C4-2B (cell line): ENCODE measurements around the gene FSIP1.

Experiments
- H3K27ac ChIP-seq: fragments of 450-650 bp; 2 replicates; pipeline ENCODE4 v1.5.1; 2017
- ZFX ChIP-seq: fragments of 450-650 bp; IDR thresholded peaks from 2 replicates; pipeline ENCODE4 v1.6.1; 2017
- TF ChIP-seq, protein P1 (sequence below): fragments of 450-650 bp; conservative IDR thresholded peaks from 2 replicates; pipeline ENCODE4 v1.5.1; 2017; ENCODE audit warnings: mild to moderate bottlenecking

Gene FSIP1

DNA sequence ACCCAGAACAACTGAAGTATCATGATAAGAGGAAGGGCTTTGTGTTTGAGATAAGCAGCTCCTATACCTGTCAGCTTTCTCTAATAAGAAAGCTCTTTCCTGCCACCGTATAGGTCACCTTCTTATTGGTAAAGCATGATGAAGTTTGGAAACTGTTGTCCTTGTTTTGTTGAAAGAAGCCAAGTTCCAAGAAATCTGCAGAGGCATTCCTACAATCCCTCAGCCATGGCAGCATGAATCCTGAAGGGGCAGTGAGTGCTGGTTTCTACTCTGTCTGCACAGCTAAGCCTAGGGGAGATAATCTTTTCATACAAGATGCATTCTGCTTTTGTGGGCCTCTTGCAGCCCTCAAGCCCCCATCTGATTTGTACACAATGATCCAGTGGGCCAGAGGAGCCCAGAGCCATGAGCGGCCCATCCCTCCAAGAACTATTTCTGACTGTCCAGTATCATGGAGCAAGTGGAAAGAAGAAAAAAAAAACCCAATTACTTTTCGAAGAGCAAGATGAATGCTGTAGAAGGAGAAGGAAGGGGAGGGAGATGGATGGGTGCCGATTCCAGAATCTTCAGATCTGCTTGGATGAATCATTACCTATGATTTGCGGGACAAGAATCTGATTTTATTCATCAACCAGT lies 203.7 kb downstream of the FSIP1 start:
- no peak overlapping the region for H3K27ac ChIP-seq
- TF ChIP-seq, protein P1, sequence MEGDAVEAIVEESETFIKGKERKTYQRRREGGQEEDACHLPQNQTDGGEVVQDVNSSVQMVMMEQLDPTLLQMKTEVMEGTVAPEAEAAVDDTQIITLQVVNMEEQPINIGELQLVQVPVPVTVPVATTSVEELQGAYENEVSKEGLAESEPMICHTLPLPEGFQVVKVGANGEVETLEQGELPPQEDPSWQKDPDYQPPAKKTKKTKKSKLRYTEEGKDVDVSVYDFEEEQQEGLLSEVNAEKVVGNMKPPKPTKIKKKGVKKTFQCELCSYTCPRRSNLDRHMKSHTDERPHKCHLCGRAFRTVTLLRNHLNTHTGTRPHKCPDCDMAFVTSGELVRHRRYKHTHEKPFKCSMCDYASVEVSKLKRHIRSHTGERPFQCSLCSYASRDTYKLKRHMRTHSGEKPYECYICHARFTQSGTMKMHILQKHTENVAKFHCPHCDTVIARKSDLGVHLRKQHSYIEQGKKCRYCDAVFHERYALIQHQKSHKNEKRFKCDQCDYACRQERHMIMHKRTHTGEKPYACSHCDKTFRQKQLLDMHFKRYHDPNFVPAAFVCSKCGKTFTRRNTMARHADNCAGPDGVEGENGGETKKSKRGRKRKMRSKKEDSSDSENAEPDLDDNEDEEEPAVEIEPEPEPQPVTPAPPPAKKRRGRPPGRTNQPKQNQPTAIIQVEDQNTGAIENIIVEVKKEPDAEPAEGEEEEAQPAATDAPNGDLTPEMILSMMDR: no peak
- TF ChIP-seq ZFX: no peak

DNA sequence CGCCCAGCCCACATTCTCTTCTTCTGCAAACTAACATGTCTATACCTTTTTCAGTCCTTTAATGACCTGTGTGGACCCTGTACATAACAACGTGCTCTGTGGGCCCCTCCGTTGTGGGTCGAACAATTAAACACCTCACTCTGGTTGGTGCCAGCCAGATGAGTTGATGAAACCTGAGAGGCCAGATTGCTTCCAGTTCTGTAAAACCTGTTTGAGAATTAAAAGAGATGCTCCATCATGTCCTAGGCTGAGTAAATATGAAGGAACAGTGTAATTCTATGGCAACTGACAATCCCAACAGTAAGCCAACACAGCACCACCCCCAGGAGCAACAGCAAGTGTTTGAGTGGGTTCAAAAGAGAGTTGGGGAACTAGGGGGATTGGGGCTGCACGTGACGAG lies 207.5 kb downstream of the FSIP1 start:
- H3K27ac ChIP-seq: peak overlapping the region; percentile 80
- TF ChIP-seq, protein P1: peak; percentile 9; the same call in 1 of the 2 replicates
- no peak for TF ChIP-seq ZFX

DNA sequence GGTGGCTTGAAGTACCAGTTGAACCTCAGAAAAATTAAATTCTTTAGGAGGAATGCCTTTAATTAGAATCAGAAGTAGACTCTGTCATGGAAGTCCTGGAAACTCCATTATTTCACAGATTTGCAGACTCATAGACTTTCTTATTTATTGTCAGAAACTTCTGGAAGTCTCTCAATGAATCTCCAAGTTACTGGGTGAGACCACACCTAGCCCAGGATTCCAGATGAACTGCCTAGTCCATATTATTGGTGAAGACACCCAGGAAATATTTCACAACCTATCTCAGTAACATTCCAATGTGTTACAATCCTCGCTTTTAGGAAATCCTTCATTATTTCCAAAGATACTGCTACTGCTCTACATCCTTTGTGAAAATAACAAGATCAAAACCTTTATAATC lies 208.2 kb downstream of the FSIP1 start:
- H3K27ac ChIP-seq: peak overlapping the region; percentile 80
- no peak for TF ChIP-seq ZFX
- TF ChIP-seq, protein P1: no peak

DNA sequence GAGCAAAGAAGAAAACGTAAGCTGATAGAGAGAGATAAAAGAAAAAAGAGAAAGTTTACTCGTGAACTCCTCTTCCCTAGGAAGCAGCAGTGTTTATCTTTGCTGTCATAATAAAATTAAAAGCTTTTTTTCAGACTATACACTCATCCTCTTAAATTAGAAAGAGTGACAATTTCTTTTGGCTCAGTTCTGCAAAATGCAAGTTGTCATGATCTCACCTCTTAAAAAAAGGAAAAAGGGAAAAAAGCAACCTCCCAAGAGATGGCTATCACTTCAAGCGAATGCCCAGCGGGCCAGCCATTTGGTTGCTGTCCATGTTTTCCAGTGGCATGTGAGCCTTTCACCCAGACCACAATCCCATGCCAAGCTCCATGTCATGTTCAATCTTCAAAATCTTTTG lies 208.8 kb downstream of the FSIP1 start:
- TF ChIP-seq, protein P1: no peak
- TF ChIP-seq ZFX: no peak
- H3K27ac ChIP-seq: no peak overlapping the region

DNA sequence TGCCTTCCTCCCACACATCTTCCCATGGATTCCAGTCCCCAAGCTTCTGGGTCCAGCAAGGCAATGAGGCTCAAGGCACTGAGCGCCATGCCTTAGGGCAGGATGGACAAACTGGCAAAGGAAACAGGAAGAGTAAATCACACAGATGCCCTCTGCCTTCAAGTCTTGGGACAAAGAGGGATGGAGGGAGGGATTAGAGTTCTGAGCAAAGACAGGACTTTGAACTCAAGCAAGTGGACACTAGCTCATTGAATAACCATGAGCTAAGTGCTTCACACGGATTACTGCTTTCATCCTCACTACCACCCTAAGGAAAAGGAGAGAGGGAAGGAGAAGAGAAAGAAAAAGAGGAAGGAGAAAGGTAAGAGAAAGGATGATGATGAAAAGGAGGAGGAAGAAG lies 209.4 kb downstream of the FSIP1 start:
- TF ChIP-seq ZFX: no peak
- TF ChIP-seq, protein P1: no peak
- H3K27ac ChIP-seq: peak overlapping the region; percentile 3; the same call in 1 of the 2 replicates

DNA sequence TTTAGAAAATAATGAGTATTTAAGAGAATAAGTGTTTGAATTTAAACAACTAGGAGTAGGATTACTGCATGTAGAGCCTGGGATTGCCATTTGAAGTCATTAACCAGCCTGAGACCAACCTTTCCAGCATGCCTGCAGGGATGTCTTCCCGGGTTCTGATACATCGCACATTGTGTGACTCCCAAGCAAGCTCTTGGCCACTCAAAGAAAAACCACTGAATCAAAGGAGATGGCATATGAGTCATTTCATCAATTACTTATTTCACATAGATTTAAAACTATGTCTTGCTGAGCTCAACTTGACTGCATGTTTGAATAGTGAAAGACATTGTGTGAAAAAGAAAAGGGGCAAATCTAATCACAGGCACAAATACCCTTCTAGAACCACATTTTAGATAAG lies 216.8 kb downstream of the FSIP1 start:
- H3K27ac ChIP-seq: no peak overlapping the region
- TF ChIP-seq ZFX: no peak
- TF ChIP-seq, protein P1: no peak

DNA sequence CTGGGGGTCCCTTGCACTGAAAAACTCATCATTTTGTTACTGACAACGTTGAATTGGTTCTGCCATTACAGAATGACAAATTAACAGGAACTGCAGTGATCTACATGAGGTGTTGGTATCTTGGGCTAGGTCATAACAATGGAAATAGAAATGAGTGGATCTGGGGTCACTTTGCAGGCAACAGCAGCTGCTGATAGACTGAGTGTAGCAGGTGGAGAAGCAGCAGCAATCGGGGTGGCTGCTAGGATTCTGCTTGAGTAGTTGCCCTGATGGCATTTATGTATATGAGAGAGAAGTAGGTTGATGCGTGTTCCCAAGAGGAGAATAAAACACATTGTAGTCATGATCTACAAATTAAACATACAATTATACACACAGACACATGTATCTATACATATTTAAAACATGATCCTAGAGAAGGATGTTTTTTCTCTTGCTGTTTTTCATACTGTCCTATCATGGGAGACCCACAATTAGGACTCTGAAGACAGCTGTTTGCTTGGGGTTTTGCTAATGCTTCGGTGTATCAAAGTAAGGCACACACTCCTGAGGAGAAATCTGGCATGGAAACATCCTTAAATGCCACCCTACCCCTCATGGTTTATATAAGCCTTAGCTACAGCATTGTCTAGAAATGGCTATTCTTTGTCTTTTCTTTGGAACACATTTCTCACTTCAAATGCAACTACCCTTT lies 217.5 kb downstream of the FSIP1 start:
- TF ChIP-seq, protein P1: no peak
- no peak for TF ChIP-seq ZFX
- H3K27ac ChIP-seq: no peak overlapping the region
